Measurements from ENCODE around the gene OR56A1. TPM values are rescaled to one million over a fixed set of nuclear protein-coding genes. Genes with fewer than 3 reads are reported as not detected.
"Not testable (repeated sequence)": the region's sequence is repeated elsewhere in the genome, so short reads cannot be mapped to it uniquely, and the experiment has no call there.

The OR56A1 gene
- not detected for total RNA-seq

DNA sequence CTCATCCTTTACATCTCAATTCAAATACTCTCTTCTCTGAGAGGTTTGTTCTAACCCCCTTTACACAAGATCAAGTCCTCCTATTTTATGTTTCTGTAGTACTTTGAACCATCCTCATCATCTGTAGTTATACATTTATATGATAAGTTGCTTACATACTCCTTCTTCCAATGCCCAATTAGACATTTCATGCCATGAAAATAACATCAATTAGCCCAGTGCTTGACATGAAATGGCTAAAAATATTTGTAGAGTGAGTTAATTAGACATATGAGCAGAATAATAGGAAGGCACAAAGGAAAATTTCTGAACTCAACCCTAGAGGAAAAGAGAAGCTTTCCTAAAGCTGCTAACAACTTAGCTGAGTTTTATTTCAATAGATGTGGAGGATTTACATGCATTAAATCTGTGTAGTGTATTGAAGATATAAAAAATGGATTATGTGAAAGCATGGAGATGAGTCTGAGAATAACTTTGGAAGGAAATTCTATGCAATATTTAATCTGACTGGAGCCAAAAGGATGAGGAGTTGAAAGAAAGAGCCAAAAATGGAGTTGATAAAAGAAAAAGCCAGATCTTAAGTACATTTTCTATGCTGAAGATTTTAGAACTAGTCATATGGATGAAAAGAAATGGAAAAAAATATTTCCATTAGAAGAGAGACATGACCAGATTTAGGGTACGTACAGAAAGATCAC lies at the start of gene OR56A1:
Gene OR56A1, minus strand, starts transcription at position 51 of the 698 bp plus-strand sequence. CDS start 3,066 bp downstream, outside the sequence.
- no peak within 1 kb of the TSS for H3K4me3 ChIP-seq
- no peak within 1 kb of the TSS for H3K27ac ChIP-seq
- H3K27me3 ChIP-seq, result no peaks in the 10 kb centered on the region
- H3K4me1 ChIP-seq, result no peaks in the 10 kb centered on the region
- no peaks in the 10 kb centered on the region for H3K36me3 ChIP-seq
- intact Hi-C loops (cut with DNase I), result no loop called here
- TF ChIP-seq POLR2A (IDR thresholded peaks at IDR 0.05), result no peak
- TF ChIP-seq POLR2AphosphoS5 (IDR thresholded peaks at IDR 0.05; ENCODE audit: insufficient read depth in 1 of 2, low read depth in 1 of 2), result no peak
- TF ChIP-seq, protein P1, sequence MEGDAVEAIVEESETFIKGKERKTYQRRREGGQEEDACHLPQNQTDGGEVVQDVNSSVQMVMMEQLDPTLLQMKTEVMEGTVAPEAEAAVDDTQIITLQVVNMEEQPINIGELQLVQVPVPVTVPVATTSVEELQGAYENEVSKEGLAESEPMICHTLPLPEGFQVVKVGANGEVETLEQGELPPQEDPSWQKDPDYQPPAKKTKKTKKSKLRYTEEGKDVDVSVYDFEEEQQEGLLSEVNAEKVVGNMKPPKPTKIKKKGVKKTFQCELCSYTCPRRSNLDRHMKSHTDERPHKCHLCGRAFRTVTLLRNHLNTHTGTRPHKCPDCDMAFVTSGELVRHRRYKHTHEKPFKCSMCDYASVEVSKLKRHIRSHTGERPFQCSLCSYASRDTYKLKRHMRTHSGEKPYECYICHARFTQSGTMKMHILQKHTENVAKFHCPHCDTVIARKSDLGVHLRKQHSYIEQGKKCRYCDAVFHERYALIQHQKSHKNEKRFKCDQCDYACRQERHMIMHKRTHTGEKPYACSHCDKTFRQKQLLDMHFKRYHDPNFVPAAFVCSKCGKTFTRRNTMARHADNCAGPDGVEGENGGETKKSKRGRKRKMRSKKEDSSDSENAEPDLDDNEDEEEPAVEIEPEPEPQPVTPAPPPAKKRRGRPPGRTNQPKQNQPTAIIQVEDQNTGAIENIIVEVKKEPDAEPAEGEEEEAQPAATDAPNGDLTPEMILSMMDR (IDR thresholded peaks at IDR 0.05), result no peak
- DNase-seq (ENCODE audit: extremely low spot score in 2 of 2), result no peak
- H3K9me3 ChIP-seq, result no peaks in the 10 kb centered on the region

- intact Hi-C loops (cut with DNase I), result no loop called here
- no peaks in the 10 kb centered on the region for H3K4me1 ChIP-seq
- no peak overlapping the region for H3K4me3 ChIP-seq
- H3K9me3 ChIP-seq, result no peaks in the 10 kb centered on the region
- TF ChIP-seq POLR2AphosphoS5 (IDR thresholded peaks at IDR 0.05; ENCODE audit: insufficient read depth in 1 of 2, low read depth in 1 of 2), result no peak
- no peak for TF ChIP-seq POLR2A (IDR thresholded peaks at IDR 0.05)
- DNase-seq (ENCODE audit: extremely low spot score in 2 of 2), result no peak
- H3K27ac ChIP-seq, result no peak overlapping the region
- H3K36me3 ChIP-seq, result no peaks in the 10 kb centered on the region
- H3K27me3 ChIP-seq, result no peaks in the 10 kb centered on the region
These were observed 48.9 kb upstream of the OR56A1 start for GRCh38 chr11:6079463-6079862.

DNA sequence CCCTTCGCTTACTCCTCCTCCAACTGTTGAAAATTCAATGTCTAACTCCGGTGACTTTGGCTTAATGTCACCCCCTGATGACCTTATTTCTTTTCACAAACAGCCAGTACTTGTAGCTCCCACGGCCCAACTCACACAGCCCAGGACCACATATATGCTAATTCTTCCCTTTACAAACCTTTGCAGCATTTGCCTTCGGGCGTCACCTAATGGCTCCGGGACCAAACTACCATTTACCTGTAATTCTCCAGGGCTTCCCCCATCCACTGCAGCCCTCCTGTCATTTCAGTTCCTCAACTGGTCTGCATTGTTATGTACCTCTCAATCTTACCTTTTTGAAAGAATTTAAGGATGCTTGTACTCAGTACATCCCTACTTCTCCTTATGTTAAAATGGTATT lies 47.2 kb upstream of the OR56A1 start:
- no peaks in the 10 kb centered on the region for H3K9me3 ChIP-seq
- no peaks in the 10 kb centered on the region for H3K4me1 ChIP-seq
- H3K4me3 ChIP-seq, result no peak overlapping the region
- no peaks in the 10 kb centered on the region for H3K36me3 ChIP-seq
- H3K27ac ChIP-seq, result no peak overlapping the region
- TF ChIP-seq POLR2A (IDR thresholded peaks at IDR 0.05) (no peak), POLR2AphosphoS5 (IDR thresholded peaks at IDR 0.05; ENCODE audit: insufficient read depth in 1 of 2, low read depth in 1 of 2) (no peak)
- TF ChIP-seq, protein P1 (IDR thresholded peaks at IDR 0.05), result no peak
- H3K27me3 ChIP-seq, result no peaks in the 10 kb centered on the region
- intact Hi-C loops (cut with DNase I), result no loop called here
- no peak for DNase-seq (ENCODE audit: extremely low spot score in 2 of 2)

- H3K4me3 ChIP-seq; H3K9me3 ChIP-seq; intact Hi-C loops (cut with DNase I); H3K4me1 ChIP-seq; DNase-seq (ENCODE audit: extremely low spot score in 2 of 2); H3K27ac ChIP-seq; H3K27me3 ChIP-seq; H3K36me3 ChIP-seq: not testable (repeated sequence)
These were observed 45.9 kb upstream of the OR56A1 start for GRCh38 chr11:6076443-6076842.

DNA sequence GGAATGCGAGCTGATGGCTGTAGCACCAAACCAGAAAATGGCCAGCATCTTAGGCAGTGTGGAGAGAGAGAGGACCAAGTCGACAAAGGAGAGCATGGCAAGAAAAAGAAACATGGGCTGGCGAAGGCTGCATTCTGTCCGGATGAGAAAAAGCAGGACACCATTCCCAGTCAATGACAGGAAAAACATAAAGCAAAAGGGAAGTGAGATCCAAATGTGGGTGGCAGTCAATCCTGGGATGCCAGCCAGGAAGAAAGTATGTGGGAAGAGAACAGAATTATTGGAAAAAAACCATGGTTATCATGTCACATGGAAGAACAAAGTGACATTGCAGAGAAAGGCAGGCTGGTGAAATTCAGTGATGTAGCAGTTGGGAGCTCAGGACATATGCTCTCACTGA lies 36.9 kb upstream of the OR56A1 start:
- DNase-seq (ENCODE audit: extremely low spot score in 2 of 2), result no peak
- Histone ChIP-seq H3K27ac (no peak overlapping the region), H3K27me3 (no peaks in the 10 kb centered on the region), H3K9me3 (no peaks in the 10 kb centered on the region), H3K4me3 (no peak overlapping the region), H3K4me1 (no peaks in the 10 kb centered on the region), H3K36me3 (no peaks in the 10 kb centered on the region)
- TF ChIP-seq, protein P1 (IDR thresholded peaks at IDR 0.05), result no peak
- intact Hi-C loops (cut with DNase I), result no loop called here

DNA sequence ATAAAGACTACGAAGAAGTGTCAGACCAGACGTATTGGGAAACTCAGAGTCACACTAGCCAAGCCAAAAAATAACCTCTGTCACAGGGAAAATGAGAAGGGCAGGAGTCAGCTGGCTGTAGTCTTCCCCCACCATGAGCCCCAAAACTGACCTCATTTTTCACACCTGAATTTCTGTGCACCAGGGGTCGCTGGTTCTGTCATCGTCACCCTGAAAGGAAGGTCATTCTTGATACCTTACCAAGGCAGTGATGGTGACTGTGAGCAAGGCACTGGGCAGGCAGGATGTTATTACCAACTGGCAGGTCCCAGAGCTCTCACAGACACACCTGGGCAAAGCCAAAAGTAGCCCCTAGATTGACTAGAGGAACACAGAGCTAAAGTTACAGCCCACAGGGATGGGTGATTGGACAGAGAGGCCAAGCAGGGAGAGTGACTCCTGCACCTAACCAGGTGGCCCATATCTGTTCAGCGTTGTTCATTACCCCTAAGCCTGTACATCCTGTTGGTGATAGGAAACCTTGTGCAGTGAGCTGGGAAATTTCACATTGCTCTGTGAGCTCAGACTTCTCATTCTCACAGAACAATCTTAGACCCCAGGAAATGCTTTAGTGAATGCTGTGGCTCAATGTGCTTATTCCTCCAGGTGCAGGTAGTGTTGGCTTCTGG lies 32.3 kb upstream of the OR56A1 start:
- H3K9me3 ChIP-seq, result no peaks in the 10 kb centered on the region
- H3K36me3 ChIP-seq, result no peaks in the 10 kb centered on the region
- H3K4me3 ChIP-seq, result no peak overlapping the region
- H3K27me3 ChIP-seq, result no peaks in the 10 kb centered on the region
- no peak overlapping the region for H3K27ac ChIP-seq
- H3K4me1 ChIP-seq, result no peaks in the 10 kb centered on the region
- intact Hi-C loops (cut with DNase I), result no loop called here
- no peak for DNase-seq (ENCODE audit: extremely low spot score in 2 of 2)
- TF ChIP-seq POLR2AphosphoS5 (IDR thresholded peaks at IDR 0.05; ENCODE audit: insufficient read depth in 1 of 2, low read depth in 1 of 2) (no peak), POLR2A (IDR thresholded peaks at IDR 0.05) (no peak)
- TF ChIP-seq, protein P1 (IDR thresholded peaks at IDR 0.05), result no peak

Measured in vagina (tissue), 2 donors.